ENCODE data around the gene ARHGAP26. TPM values are rescaled to one million over a fixed set of nuclear protein-coding genes. Genes with fewer than 3 reads are reported as not detected.

The ARHGAP26 gene
- total and polyA plus RNA-seq, 2 experiments from 2014 or later, result 9.5 to 16.8 TPM

- TF ChIP-seq ETS1 (IDR thresholded peaks at IDR 0.05), result no peak
- no peak for TF ChIP-seq CREB1 (CRISPR knock-in tag; IDR thresholded peaks at IDR 0.05; ENCODE audit: low read depth)
- no peak for TF ChIP-seq ZNF114 (CRISPR knock-in tag; IDR thresholded peaks at IDR 0.05)
- no peak for TF ChIP-seq ZNF331 (CRISPR knock-in tag; IDR thresholded peaks at IDR 0.05; ENCODE audit: low read depth)
- TF ChIP-seq REST (IDR thresholded peaks at IDR 0.05; ENCODE audit: unreplicated experiment), result no peak
- TF ChIP-seq NANOG (IDR thresholded peaks at IDR 0.05; ENCODE audit: borderline replicate concordance), result no peak
Observed at GRCh38 chr5:143062379-143062778, 292.2 kb downstream of the ARHGAP26 start (continued).

- Histone ChIP-seq H3K4me3 (no peak overlapping the region), H3K9me2 (ENCODE audit: insufficient read depth) (peaks cover 3% of the 10 kb centered on the region; the same call in 1 of the 2 replicates), H3K27me3 (ENCODE audit: insufficient read depth) (no peaks in the 10 kb centered on the region), H3K27ac (ENCODE audit: low read depth) (no peak overlapping the region), H3F3A (replicated peaks; ENCODE audit: low read depth) (no peaks in the 10 kb centered on the region), H3K4me2 (no peak overlapping the region), H4K20me1 (replicated peaks; ENCODE audit: insufficient read depth) (no peaks in the 10 kb centered on the region), H3K4me1 (ENCODE audit: insufficient read depth) (peaks cover 19% of the 10 kb centered on the region; the same call in 1 of the 2 replicates), H3K79me2 (replicated peaks; ENCODE audit: insufficient read depth) (no peaks in the 10 kb centered on the region), H2AFZ (no peak overlapping the region), H3K36me3 (ENCODE audit: insufficient read depth) (no peaks in the 10 kb centered on the region; the same call in 1 of the 2 replicates)
- H3K4me3 Mint-ChIP-seq, result no peak overlapping the region
- H3K27me3 Mint-ChIP-seq (ENCODE audit: insufficient read depth, low read depth, poor library complexity), result peaks cover 2% of the 10 kb centered on the region
- H3K9me3 Mint-ChIP-seq, result no peaks in the 10 kb centered on the region
- peaks cover 7% of the 10 kb centered on the region for H3K36me3 Mint-ChIP-seq (ENCODE audit: low read depth)
- no peak for TF ChIP-seq STAT1 (IDR thresholded peaks at IDR 0.05; ENCODE audit: unreplicated experiment)
- DNase-seq (ENCODE audit: low spot score) (no peak), ATAC-seq (no peak)
- peaks cover 34% of the 10 kb centered on the region for H3K4me1 Mint-ChIP-seq
- H3K27ac Mint-ChIP-seq, result peak overlapping the region; percentile 69
Observed at GRCh38 chr5:143063175-143063970, 293.2 kb downstream of the ARHGAP26 start.

GRCh38 chr5:143064218-143064641 lies 294.1 kb downstream of the ARHGAP26 start:
- no peaks in the 10 kb centered on the region for H3K27me3 ChIP-seq (ENCODE audit: insufficient read depth)
- no peak for ATAC-seq
- peaks cover 10% of the 10 kb centered on the region for H3K36me3 Mint-ChIP-seq (ENCODE audit: low read depth)
- no peak overlapping the region for H2AFZ ChIP-seq
- H3K4me3 ChIP-seq, result no peak overlapping the region
- H3K4me2 ChIP-seq, result no peak overlapping the region
- H3K27ac Mint-ChIP-seq, result peak overlapping the region; percentile 30; the same call in 1 of the 2 replicates
- peaks cover 34% of the 10 kb centered on the region for H3K4me1 Mint-ChIP-seq
- no peak overlapping the region for H3K4me3 Mint-ChIP-seq
- peaks cover 2% of the 10 kb centered on the region for H3K27me3 Mint-ChIP-seq (ENCODE audit: insufficient read depth, low read depth, poor library complexity)
- no peaks in the 10 kb centered on the region for H3K9me3 Mint-ChIP-seq
- no peaks in the 10 kb centered on the region; the same call in 1 of the 2 replicates for H3K36me3 ChIP-seq (ENCODE audit: insufficient read depth)
- H3K27ac ChIP-seq (ENCODE audit: low read depth), result no peak overlapping the region
- H4K20me1 ChIP-seq (replicated peaks; ENCODE audit: insufficient read depth), result no peaks in the 10 kb centered on the region
- DNase-seq (ENCODE audit: low spot score), result no peak
- H3K4me1 ChIP-seq (ENCODE audit: insufficient read depth), result peaks cover 19% of the 10 kb centered on the region; the same call in 1 of the 2 replicates
- H3K9me2 ChIP-seq (ENCODE audit: insufficient read depth), result no peaks in the 10 kb centered on the region; the same call in none of the 2 replicates
- H3F3A ChIP-seq (replicated peaks; ENCODE audit: low read depth), result no peaks in the 10 kb centered on the region
- no peaks in the 10 kb centered on the region for H3K79me2 ChIP-seq (replicated peaks; ENCODE audit: insufficient read depth)
- TF ChIP-seq ZNF331 (CRISPR knock-in tag; IDR thresholded peaks at IDR 0.05; ENCODE audit: low read depth), result no peak
- TF ChIP-seq STAT1 (IDR thresholded peaks at IDR 0.05; ENCODE audit: unreplicated experiment), result no peak
- TF ChIP-seq ZNF462 (CRISPR knock-in tag; IDR thresholded peaks at IDR 0.05), result no peak

Data from GM23338 (cell line).